CD1c-positive myeloid dendritic cell (primary cell): Measurements from ENCODE around the gene PPP1R7.

Experiments used
- DNase-seq: peaks from one replicate; pipeline ENCODE4 v3.0.0-alpha.2; 2016; ENCODE audit errors: extremely low spot score

PPP1R7 gene

GRCh38 chr2:241139531-241140444, 10.5 kb upstream of the PPP1R7 start:
- DNase-seq: no peak

GRCh38 chr2:241140445-241140840, 9.8 kb upstream of the PPP1R7 start:
- DNase-seq: no peak

- no peak for DNase-seq
Measured at GRCh38 chr2:241141214-241141770, 9.0 kb upstream of the PPP1R7 start.

GRCh38 chr2:241142063-241142462, 8.2 kb upstream of the PPP1R7 start:
- DNase-seq: no peak

- DNase-seq: no peak
Measured at GRCh38 chr2:241142593-241142992, 7.7 kb upstream of the PPP1R7 start.

GRCh38 chr2:241146286-241146685, 4.0 kb upstream of the PPP1R7 start:
- no peak for DNase-seq

- no peak for DNase-seq
Measured at GRCh38 chr2:241147336-241147735, 2.9 kb upstream of the PPP1R7 start.

GRCh38 chr2:241148239-241148638, 2.0 kb upstream of the PPP1R7 start:
- no peak for DNase-seq

GRCh38 chr2:241148891-241149674, 1.2 kb upstream of the PPP1R7 start, which contains the start of gene PASK:
TSS of gene PASK (minus strand) at chr2:241149472. CDS start at chr2:241143032, 6,440 bp downstream.
- DNase-seq: peak; percentile 97

- DNase-seq: no peak
Measured at GRCh38 chr2:241149675-241149924, 667 bp upstream of the PPP1R7 start.

- no peak for DNase-seq
Measured at GRCh38 chr2:241150660-241151530, 628 bp downstream of the PPP1R7 start.

GRCh38 chr2:241151934-241152660, 1.8 kb downstream of the PPP1R7 start:
- no peak for DNase-seq

- DNase-seq: no peak
Measured at GRCh38 chr2:241153616-241154015, 3.3 kb downstream of the PPP1R7 start.

- peak; percentile 29 for DNase-seq
Measured at GRCh38 chr2:241154915-241155314, 4.6 kb downstream of the PPP1R7 start.

- no peak for DNase-seq
Measured at GRCh38 chr2:241155936-241156335, 5.7 kb downstream of the PPP1R7 start.

GRCh38 chr2:241156971-241157441, 6.7 kb downstream of the PPP1R7 start:
- peak; percentile 82 for DNase-seq

GRCh38 chr2:241157841-241158545, 7.7 kb downstream of the PPP1R7 start:
- no peak for DNase-seq

GRCh38 chr2:241158546-241158900, 8.3 kb downstream of the PPP1R7 start:
- DNase-seq: no peak

- no peak for DNase-seq
Measured at GRCh38 chr2:241159116-241159515, 8.8 kb downstream of the PPP1R7 start.

GRCh38 chr2:241160318-241160717, 10.1 kb downstream of the PPP1R7 start:
- no peak for DNase-seq
